BLaER1 treated with 17β-estradiol and CSF1 and Interleukin-3, amounts not matched to agents 10 nM and 100 nM (cell line): ENCODE data around the gene RHOT2.

ENCODE experiments used
- H3K27ac ChIP-seq, 11 experiments: shearing (Covaris generic); formaldehyde crosslinking; 2 replicates each; pipeline ENCODE4 v1.8.1; 2022
- H3K27me3 ChIP-seq, 11 experiments: shearing (Covaris generic); formaldehyde crosslinking; 2 replicates each; pipeline ENCODE4 v1.8.1; 2022
- H3K36me3 ChIP-seq, 11 experiments: shearing (Covaris generic); formaldehyde crosslinking; 2 replicates each; pipeline ENCODE4 v1.8.1; 2022
- H3K4me1 ChIP-seq, 10 experiments: shearing (Covaris generic); formaldehyde crosslinking; 2 replicates each; pipeline ENCODE4 v1.8.1; 2022
- H3K4me2 ChIP-seq, 11 experiments: shearing (Covaris generic); formaldehyde crosslinking; 2 replicates each; pipeline ENCODE4 v1.8.1; 2022
- H3K4me3 ChIP-seq, 10 experiments: shearing (Covaris generic); formaldehyde crosslinking; 2 replicates each; pipeline ENCODE4 v1.8.1; 2022
- H3K9ac ChIP-seq, 11 experiments: shearing (Covaris generic); formaldehyde crosslinking; 2 replicates each; pipeline ENCODE4 v1.8.1; 2022
- H3K9me3 ChIP-seq, 11 experiments: shearing (Covaris generic); formaldehyde crosslinking; replicated peaks in 1 of 11; 2 replicates each; pipeline ENCODE4 v1.8.1; 2022
- H4K20me1 ChIP-seq, 11 experiments: shearing (Covaris generic); formaldehyde crosslinking; 2 replicates each; pipeline ENCODE4 v1.8.1; 2022
- Cebpa-rat ChIP-seq, 11 experiments: shearing (Covaris generic); IDR thresholded peaks; 2 replicates each; pipeline ENCODE4 v1.8.1; 2022

The RHOT2 gene

DNA sequence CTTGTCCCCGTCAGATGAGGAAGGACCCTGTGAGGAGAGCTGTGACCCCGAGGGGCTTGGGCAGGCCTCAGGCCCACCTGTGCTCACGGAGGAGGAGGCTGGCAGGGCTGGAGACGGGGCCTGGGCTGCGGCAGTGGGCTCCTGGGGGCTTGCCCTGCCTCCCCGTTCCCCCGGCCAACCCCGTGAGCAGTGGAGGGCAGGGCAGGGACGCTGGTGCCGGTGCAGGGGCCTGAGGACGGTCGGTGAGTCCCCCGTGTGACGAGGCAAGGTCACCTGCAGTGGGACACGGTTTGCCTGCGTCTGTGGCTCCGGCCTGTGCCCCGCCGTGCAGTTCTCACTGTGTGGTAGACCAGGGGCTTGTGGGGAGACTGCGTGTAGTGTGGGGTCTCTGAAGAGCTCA is 8.3 kb upstream of the RHOT2 start:
- Histone ChIP-seq H3K4me1 (peaks cover 14 to 33% (median 29%) of the 10 kb centered on the region in 10 experiments), H3K4me2 (peak overlapping the region in 3 of 11 experiments; percentile 68 to 82 (median 75); a peak in 3 of 22 replicates), H3K27ac (0 out of 22 replicates have a peak overlapping the region, but pooled peaks of 1 of the 11 experiments have one; percentile 35), H3K9ac (peak overlapping the region in 2 of 11 experiments; percentile 30 to 38; a peak in 1 of 22 replicates), H4K20me1 (peaks cover 0 to 64% (median 0%) of the 10 kb centered on the region in 11 experiments; a peak in 5 of 22 replicates), H3K36me3 (peaks cover 0 to 68% (median 45%) of the 10 kb centered on the region in 11 experiments; a peak in 20 of 22 replicates), H3K4me3 (no peak overlapping the region), H3K27me3 (no peaks in the 10 kb centered on the region), H3K9me3 (no peaks in the 10 kb centered on the region)
- TF ChIP-seq Cebpa-rat (IDR thresholded peaks at IDR 0.05) = no peak

GRCh38 chr16:660132-660458 is 7.8 kb upstream of the RHOT2 start:
- H3K9ac ChIP-seq = peak overlapping the region in 8 of 11 experiments; percentile 17 to 54 (median 36); a peak in 14 of 22 replicates
- H3K9me3 ChIP-seq = no peaks in the 10 kb centered on the region
- H3K4me2 ChIP-seq = peak overlapping the region; percentile 39 to 82 (median 63); a peak in 21 of 22 replicates
- peak overlapping the region in 7 of 11 experiments; percentile 29 to 53 (median 48); a peak in 12 of 22 replicates for H3K27ac ChIP-seq
- peaks cover 14 to 38% (median 29%) of the 10 kb centered on the region in 10 experiments for H3K4me1 ChIP-seq
- peaks cover 0 to 63% (median 43%) of the 10 kb centered on the region in 11 experiments; a peak in 20 of 22 replicates for H3K36me3 ChIP-seq
- no peak for TF ChIP-seq Cebpa-rat (IDR thresholded peaks at IDR 0.05)
- no peaks in the 10 kb centered on the region for H3K27me3 ChIP-seq
- H4K20me1 ChIP-seq = peaks cover 0 to 60% (median 0%) of the 10 kb centered on the region in 11 experiments; a peak in 5 of 22 replicates
- H3K4me3 ChIP-seq = 0 out of 20 replicates have a peak overlapping the region, but pooled peaks of 1 of the 10 experiments have one; percentile 34

- TF ChIP-seq Cebpa-rat (IDR thresholded peaks at IDR 0.05) = no peak
- Histone ChIP-seq H4K20me1 (peaks cover 0 to 54% (median 0%) of the 10 kb centered on the region in 11 experiments; a peak in 5 of 22 replicates), H3K4me2 (peak overlapping the region; percentile 39 to 82 (median 64)), H3K4me3 (0 out of 20 replicates have a peak overlapping the region, but pooled peaks of 2 of the 10 experiments have one; percentile 20 to 34), H3K4me1 (peaks cover 14 to 42% (median 29%) of the 10 kb centered on the region in 10 experiments), H3K9ac (peak overlapping the region in 10 of 11 experiments; percentile 22 to 64 (median 54); a peak in 17 of 22 replicates), H3K36me3 (peaks cover 0 to 58% (median 38%) of the 10 kb centered on the region in 11 experiments; a peak in 20 of 22 replicates), H3K27me3 (no peaks in the 10 kb centered on the region), H3K9me3 (no peaks in the 10 kb centered on the region), H3K27ac (peak overlapping the region in 7 of 11 experiments; percentile 29 to 56 (median 50); a peak in 14 of 22 replicates)
Measured at GRCh38 chr16:660459-661183, 7.3 kb upstream of the RHOT2 start.

- Histone ChIP-seq H3K36me3 (peaks cover 0 to 54% (median 33%) of the 10 kb centered on the region in 11 experiments; a peak in 20 of 22 replicates), H3K4me1 (peaks cover 14 to 43% (median 29%) of the 10 kb centered on the region in 10 experiments), H4K20me1 (peaks cover 0 to 51% (median 0%) of the 10 kb centered on the region in 11 experiments; a peak in 5 of 22 replicates), H3K9me3 (no peaks in the 10 kb centered on the region), H3K4me2 (peak overlapping the region; percentile 31 to 70 (median 55); a peak in 19 of 22 replicates), H3K27me3 (no peaks in the 10 kb centered on the region), H3K9ac (peak overlapping the region in 9 of 11 experiments; percentile 22 to 64 (median 54); a peak in 15 of 22 replicates), H3K4me3 (no peak overlapping the region), H3K27ac (peak overlapping the region in 6 of 11 experiments; percentile 1 to 56 (median 50); a peak in 7 of 22 replicates)
- TF ChIP-seq Cebpa-rat (IDR thresholded peaks at IDR 0.05) = no peak
Measured at GRCh38 chr16:661184-661821, 6.6 kb upstream of the RHOT2 start.

DNA sequence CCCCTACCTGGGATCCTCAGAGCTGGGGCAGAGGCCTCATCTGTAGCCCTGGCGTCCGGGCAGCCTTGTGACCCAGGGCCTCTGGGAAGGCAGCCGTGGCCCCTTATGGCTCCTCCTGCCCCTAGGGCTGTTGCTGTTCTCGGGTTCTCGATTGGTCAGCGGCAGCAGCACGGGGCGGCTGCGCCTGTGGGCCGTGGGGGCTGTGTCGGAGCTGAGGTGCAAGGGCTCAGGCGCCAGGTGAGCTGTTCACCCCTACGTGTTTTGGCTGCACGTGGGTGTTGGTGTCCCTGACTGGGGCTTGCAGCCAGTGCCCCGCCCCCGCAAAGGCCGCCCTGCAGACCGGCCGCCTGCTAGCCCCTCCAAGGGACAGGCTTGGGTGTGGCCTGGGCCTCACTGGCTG is 5.8 kb upstream of the RHOT2 start:
- peaks cover 15 to 51% (median 36%) of the 10 kb centered on the region in 10 experiments for H3K4me1 ChIP-seq
- peaks cover 0 to 52% (median 25%) of the 10 kb centered on the region in 11 experiments; a peak in 20 of 22 replicates for H3K36me3 ChIP-seq
- no peaks in the 10 kb centered on the region for H3K9me3 ChIP-seq
- peaks cover 0 to 43% (median 0%) of the 10 kb centered on the region in 11 experiments; a peak in 5 of 22 replicates for H4K20me1 ChIP-seq
- H3K9ac ChIP-seq = peak overlapping the region in 5 of 11 experiments; percentile 8 to 64 (median 44); a peak in 6 of 22 replicates
- 0 out of 22 replicates have a peak overlapping the region, but pooled peaks of 1 of the 11 experiments have one; percentile 46 for H3K27ac ChIP-seq
- H3K4me3 ChIP-seq = no peak overlapping the region
- H3K4me2 ChIP-seq = no peak overlapping the region
- no peak for TF ChIP-seq Cebpa-rat (IDR thresholded peaks at IDR 0.05)
- no peaks in the 10 kb centered on the region for H3K27me3 ChIP-seq

DNA sequence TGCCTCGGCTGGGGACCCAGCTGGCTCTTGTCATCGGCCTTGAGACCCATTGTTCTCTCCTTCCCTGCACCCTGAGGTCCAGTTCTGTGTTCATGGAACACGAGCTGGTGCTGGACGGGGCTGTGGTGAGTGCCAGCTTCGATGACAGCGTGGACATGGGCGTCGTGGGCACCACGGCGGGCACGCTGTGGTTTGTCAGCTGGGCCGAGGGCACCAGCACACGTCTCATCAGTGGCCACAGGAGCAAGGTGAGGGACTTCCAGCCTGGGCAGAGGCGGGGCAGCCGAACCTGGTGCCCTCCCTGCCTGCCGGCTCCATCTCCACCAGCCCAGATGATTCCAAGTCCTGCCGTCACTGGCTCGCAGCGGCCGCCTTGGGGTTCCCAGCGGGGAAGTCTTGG is 5.3 kb upstream of the RHOT2 start:
- no peak overlapping the region for H3K27ac ChIP-seq
- H3K4me2 ChIP-seq = no peak overlapping the region
- H3K27me3 ChIP-seq = no peaks in the 10 kb centered on the region
- H3K4me3 ChIP-seq = no peak overlapping the region
- H3K4me1 ChIP-seq = peaks cover 20 to 56% (median 41%) of the 10 kb centered on the region in 10 experiments
- no peak for TF ChIP-seq Cebpa-rat (IDR thresholded peaks at IDR 0.05)
- peak overlapping the region in 3 of 11 experiments; percentile 8 to 59 (median 19); a peak in 4 of 22 replicates for H3K9ac ChIP-seq
- peaks cover 0 to 47% (median 20%) of the 10 kb centered on the region in 11 experiments; a peak in 19 of 22 replicates for H3K36me3 ChIP-seq
- peaks cover 0 to 38% (median 0%) of the 10 kb centered on the region in 11 experiments; a peak in 4 of 22 replicates for H4K20me1 ChIP-seq
- H3K9me3 ChIP-seq = no peaks in the 10 kb centered on the region

- Histone ChIP-seq H3K4me2 (peak overlapping the region in 5 of 11 experiments; percentile 6 to 96 (median 62); a peak in 5 of 22 replicates), H3K9me3 (no peaks in the 10 kb centered on the region), H3K27me3 (no peaks in the 10 kb centered on the region), H3K27ac (no peak overlapping the region; a peak in 1 of 22 replicates), H3K9ac (peak overlapping the region in 8 of 11 experiments; percentile 8 to 98 (median 96); a peak in 9 of 22 replicates), H4K20me1 (peaks cover 0 to 39% (median 32%) of the 10 kb centered on the region in 11 experiments; a peak in 20 of 22 replicates), H3K36me3 (peaks cover 22 to 45% (median 26%) of the 10 kb centered on the region in 11 experiments), H3K4me3 (no peak overlapping the region), H3K4me1 (peaks cover 18 to 51% (median 40%) of the 10 kb centered on the region in 10 experiments)
- no peak for TF ChIP-seq Cebpa-rat (IDR thresholded peaks at IDR 0.05)
Measured at GRCh38 chr16:666572-666971, 1.4 kb upstream of the RHOT2 start.

GRCh38 chr16:667113-667779 is 686 bp upstream of the RHOT2 start:
- Histone ChIP-seq H3K27me3 (no peaks in the 10 kb centered on the region), H3K4me1 (peaks cover 18 to 49% (median 38%) of the 10 kb centered on the region in 10 experiments), H3K36me3 (peaks cover 27 to 44% (median 31%) of the 10 kb centered on the region in 11 experiments), H3K4me2 (peak overlapping the region; percentile 18 to 96 (median 54)), H3K9ac (peak overlapping the region; percentile 91 to 99 (median 96)), H3K27ac (peak overlapping the region; percentile 53 to 93 (median 89); a peak in 21 of 22 replicates), H3K9me3 (no peaks in the 10 kb centered on the region), H3K4me3 (peak overlapping the region in 7 of 10 experiments; percentile 89 to 100 (median 100); a peak in 10 of 20 replicates), H4K20me1 (peaks cover 2 to 40% (median 35%) of the 10 kb centered on the region in 11 experiments; a peak in 21 of 22 replicates)
- no peak for TF ChIP-seq Cebpa-rat (IDR thresholded peaks at IDR 0.05)
